Suprapubic skin (tissue), 3 donors: ENCODE measurements around the gene CHEK1.

ENCODE experiments used
- CTCF ChIP-seq, 2 donors: fragments of 200-600 bp in 1 of 2; fragments of 450-650 bp in 1 of 2; sonication (generic) in 1 of 2; IDR thresholded peaks; one replicate each; pipeline ENCODE4 v1.5.1; 2016 to 2019; ENCODE audit warnings: antibody characterized with exemption in 2 of 2, mild to moderate bottlenecking in 1 of 2, moderate library complexity in 1 of 2
- POLR2A ChIP-seq, 2 donors: fragments of 450-650 bp; IDR thresholded peaks; one replicate each; pipeline ENCODE4 v1.6.1; 2017; ENCODE audit warnings: antibody characterized with exemption in 2 of 2, mild to moderate bottlenecking in 2 of 2, moderate library complexity in 2 of 2

GRCh38 chr11:125586623-125587022 is 38.3 kb upstream of the CHEK1 start:
- no peak for TF ChIP-seq CTCF (IDR thresholded peaks at IDR 0.05)
- no peak for TF ChIP-seq POLR2A (IDR thresholded peaks at IDR 0.05)
